ENCODE measurements around the gene DACH1.

Gene DACH1

GRCh38 chr13:71618159-71618558 lies 248.8 kb downstream of the DACH1 start:
- Histone ChIP-seq H3K4me1 (ENCODE audit: insufficient read depth, low read length) (no peaks in the 10 kb centered on the region), H3K27ac (ENCODE audit: low read depth, low read length) (no peak overlapping the region), H3K9ac (ENCODE audit: low read length) (no peak overlapping the region), H3K9me3 (ENCODE audit: low read length) (no peaks in the 10 kb centered on the region), H3K36me3 (ENCODE audit: insufficient read depth, low read length) (no peaks in the 10 kb centered on the region), H3K27me3 (ENCODE audit: control insufficient read depth in 1 of 2, insufficient read depth in 2 of 2, low read length in 2 of 2) (no peaks in the 10 kb centered on the region), H3K4me3 (ENCODE audit: low read depth in 1 of 2, low read length in 2 of 2) (no peak overlapping the region)

- Histone ChIP-seq H3K9ac (ENCODE audit: low read length) (no peak overlapping the region), H3K27ac (ENCODE audit: low read depth, low read length) (no peak overlapping the region), H3K4me3 (ENCODE audit: low read depth in 1 of 2, low read length in 2 of 2) (no peak overlapping the region), H3K36me3 (ENCODE audit: insufficient read depth, low read length) (no peaks in the 10 kb centered on the region), H3K4me1 (ENCODE audit: insufficient read depth, low read length) (no peaks in the 10 kb centered on the region), H3K27me3 (ENCODE audit: control insufficient read depth in 1 of 2, insufficient read depth in 2 of 2, low read length in 2 of 2) (no peaks in the 10 kb centered on the region), H3K9me3 (ENCODE audit: low read length) (no peaks in the 10 kb centered on the region)
Measured at GRCh38 chr13:71617265-71617664, 249.7 kb downstream of the DACH1 start.

DNA sequence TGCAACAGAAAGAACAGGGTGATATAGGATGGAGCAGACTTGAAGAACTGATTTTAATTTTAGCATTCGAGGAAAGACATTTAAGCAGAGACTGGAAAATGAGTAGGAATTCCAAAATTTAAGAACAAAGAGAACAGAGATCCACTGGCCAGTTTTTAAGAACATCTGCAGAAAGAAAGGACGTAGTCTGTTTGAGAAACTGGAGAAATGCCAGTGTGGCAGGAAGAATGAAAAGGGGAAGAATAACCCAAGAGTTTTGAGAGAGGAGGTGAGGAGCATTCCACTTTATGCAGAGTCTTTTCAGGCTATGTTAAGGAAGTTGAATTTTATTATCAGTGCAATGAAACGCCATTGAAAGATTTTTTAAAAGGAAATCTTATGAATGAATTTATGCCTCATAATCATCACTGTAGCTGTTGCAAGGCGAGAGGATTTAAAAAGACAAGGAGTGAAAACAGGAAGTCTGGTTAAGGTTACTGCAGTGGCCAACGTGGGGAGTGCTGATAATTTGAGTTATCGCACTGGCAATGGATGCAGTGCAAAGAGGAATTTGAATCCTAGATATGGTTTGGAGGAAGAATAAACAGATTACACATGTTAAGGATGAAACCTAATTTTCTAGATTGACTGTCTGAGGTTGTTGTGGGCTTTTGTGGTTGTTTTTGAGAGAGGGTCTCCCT lies 253.8 kb downstream of the DACH1 start:
- no peak overlapping the region for H3K9ac ChIP-seq (ENCODE audit: low read length)
- H3K4me3 ChIP-seq (ENCODE audit: low read depth in 1 of 2, low read length in 2 of 2), result no peak overlapping the region
- H3K27me3 ChIP-seq (ENCODE audit: control insufficient read depth in 1 of 2, insufficient read depth in 2 of 2, low read length in 2 of 2), result no peaks in the 10 kb centered on the region
- no peak overlapping the region for H3K27ac ChIP-seq (ENCODE audit: low read depth, low read length)
- H3K36me3 ChIP-seq (ENCODE audit: insufficient read depth, low read length), result no peaks in the 10 kb centered on the region
- H3K9me3 ChIP-seq (ENCODE audit: low read length), result no peaks in the 10 kb centered on the region
- H3K4me1 ChIP-seq (ENCODE audit: insufficient read depth, low read length), result no peaks in the 10 kb centered on the region

DNA sequence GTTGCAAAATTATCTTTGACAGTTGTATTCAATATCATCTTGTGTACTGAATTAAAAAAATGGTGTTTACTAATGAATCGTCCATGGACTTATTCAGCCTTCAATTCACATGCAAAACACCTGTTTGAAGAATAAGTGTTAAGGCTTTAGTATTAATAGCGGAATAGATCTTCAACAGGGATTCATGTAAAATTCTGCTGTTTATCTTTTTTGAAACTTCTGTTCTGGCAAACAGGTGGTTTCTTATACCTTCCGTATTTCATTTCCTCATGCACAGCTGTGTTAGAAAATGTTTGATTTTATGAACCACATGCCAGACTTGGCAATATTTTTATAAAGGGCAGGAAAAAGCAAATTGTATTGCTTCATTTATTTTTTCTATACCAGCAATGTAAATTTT lies 255.7 kb downstream of the DACH1 start:
- no peak overlapping the region for H3K9ac ChIP-seq (ENCODE audit: low read length)
- H3K9me3 ChIP-seq (ENCODE audit: low read length), result no peaks in the 10 kb centered on the region
- H3K36me3 ChIP-seq (ENCODE audit: insufficient read depth, low read length), result no peaks in the 10 kb centered on the region
- no peaks in the 10 kb centered on the region for H3K4me1 ChIP-seq (ENCODE audit: insufficient read depth, low read length)
- H3K4me3 ChIP-seq (ENCODE audit: low read depth in 1 of 2, low read length in 2 of 2), result no peak overlapping the region
- H3K27ac ChIP-seq (ENCODE audit: low read depth, low read length), result no peak overlapping the region
- H3K27me3 ChIP-seq (ENCODE audit: control insufficient read depth in 1 of 2, insufficient read depth in 2 of 2, low read length in 2 of 2), result no peaks in the 10 kb centered on the region

GRCh38 chr13:71610876-71611275 lies 256.1 kb downstream of the DACH1 start:
- no peaks in the 10 kb centered on the region for H3K36me3 ChIP-seq (ENCODE audit: insufficient read depth, low read length)
- no peak overlapping the region for H3K9ac ChIP-seq (ENCODE audit: low read length)
- H3K4me3 ChIP-seq (ENCODE audit: low read depth in 1 of 2, low read length in 2 of 2), result no peak overlapping the region
- H3K27ac ChIP-seq (ENCODE audit: low read depth, low read length), result no peak overlapping the region
- H3K27me3 ChIP-seq (ENCODE audit: control insufficient read depth in 1 of 2, insufficient read depth in 2 of 2, low read length in 2 of 2), result no peaks in the 10 kb centered on the region
- no peaks in the 10 kb centered on the region for H3K9me3 ChIP-seq (ENCODE audit: low read length)
- no peaks in the 10 kb centered on the region for H3K4me1 ChIP-seq (ENCODE audit: insufficient read depth, low read length)

- no peak overlapping the region for H3K27ac ChIP-seq (ENCODE audit: low read depth, low read length)
- no peaks in the 10 kb centered on the region for H3K36me3 ChIP-seq (ENCODE audit: insufficient read depth, low read length)
Measured at GRCh38 chr13:71609271-71609670, 257.7 kb downstream of the DACH1 start.

GRCh38 chr13:71607575-71607974 lies 259.4 kb downstream of the DACH1 start:
- Histone ChIP-seq H3K27me3 (ENCODE audit: control insufficient read depth in 1 of 2, insufficient read depth in 2 of 2, low read length in 2 of 2) (no peaks in the 10 kb centered on the region), H3K9ac (ENCODE audit: low read length) (no peak overlapping the region), H3K36me3 (ENCODE audit: insufficient read depth, low read length) (no peaks in the 10 kb centered on the region), H3K27ac (ENCODE audit: low read depth, low read length) (no peak overlapping the region), H3K4me1 (ENCODE audit: insufficient read depth, low read length) (no peaks in the 10 kb centered on the region), H3K9me3 (ENCODE audit: low read length) (no peaks in the 10 kb centered on the region), H3K4me3 (ENCODE audit: low read depth in 1 of 2, low read length in 2 of 2) (no peak overlapping the region)

More at GRCh38 chr13:71609271-71609670, 257.7 kb downstream of the DACH1 start:
- H3K9me3 ChIP-seq (ENCODE audit: low read length), result no peaks in the 10 kb centered on the region
- no peaks in the 10 kb centered on the region for H3K4me1 ChIP-seq (ENCODE audit: insufficient read depth, low read length)
- H3K9ac ChIP-seq (ENCODE audit: low read length), result no peak overlapping the region
- no peaks in the 10 kb centered on the region for H3K27me3 ChIP-seq (ENCODE audit: control insufficient read depth in 1 of 2, insufficient read depth in 2 of 2, low read length in 2 of 2)
- no peak overlapping the region for H3K4me3 ChIP-seq (ENCODE audit: low read depth in 1 of 2, low read length in 2 of 2)

- no peak overlapping the region for H3K9ac ChIP-seq (ENCODE audit: low read length)
- H3K27me3 ChIP-seq (ENCODE audit: control insufficient read depth in 1 of 2, insufficient read depth in 2 of 2, low read length in 2 of 2), result no peaks in the 10 kb centered on the region
- no peaks in the 10 kb centered on the region for H3K4me1 ChIP-seq (ENCODE audit: insufficient read depth, low read length)
- H3K27ac ChIP-seq (ENCODE audit: low read depth, low read length), result no peak overlapping the region
- no peaks in the 10 kb centered on the region for H3K9me3 ChIP-seq (ENCODE audit: low read length)
- no peaks in the 10 kb centered on the region for H3K36me3 ChIP-seq (ENCODE audit: insufficient read depth, low read length)
- H3K4me3 ChIP-seq (ENCODE audit: low read depth in 1 of 2, low read length in 2 of 2), result no peak overlapping the region
Measured at GRCh38 chr13:71606818-71607217, 260.2 kb downstream of the DACH1 start.

- Histone ChIP-seq H3K4me3 (ENCODE audit: low read depth in 1 of 2, low read length in 2 of 2) (no peak overlapping the region), H3K9me3 (ENCODE audit: low read length) (no peaks in the 10 kb centered on the region), H3K4me1 (ENCODE audit: insufficient read depth, low read length) (no peaks in the 10 kb centered on the region), H3K36me3 (ENCODE audit: insufficient read depth, low read length) (no peaks in the 10 kb centered on the region), H3K9ac (ENCODE audit: low read length) (no peak overlapping the region), H3K27me3 (ENCODE audit: control insufficient read depth in 1 of 2, insufficient read depth in 2 of 2, low read length in 2 of 2) (no peaks in the 10 kb centered on the region), H3K27ac (ENCODE audit: low read depth, low read length) (no peak overlapping the region)
Measured at GRCh38 chr13:71605744-71606143, 261.3 kb downstream of the DACH1 start.

DNA sequence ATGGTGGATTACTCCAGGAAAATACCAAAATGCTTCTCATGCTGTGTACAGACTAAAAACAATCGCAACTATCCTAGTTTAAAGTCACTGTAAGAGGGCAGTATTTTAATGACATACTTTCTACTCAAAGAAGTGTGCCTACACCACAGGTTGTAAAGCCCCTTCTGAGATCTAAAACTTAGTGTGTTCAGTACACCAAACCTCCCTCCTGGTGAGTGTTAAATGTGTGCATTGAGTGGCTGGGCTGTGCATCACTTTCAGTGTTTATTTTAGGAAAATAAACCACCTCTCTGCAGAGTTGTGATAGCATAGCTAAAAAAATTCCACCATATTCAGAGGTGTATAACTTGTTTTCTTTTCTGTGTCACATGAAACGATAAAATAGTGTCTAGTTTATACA lies 263.7 kb downstream of the DACH1 start:
- Histone ChIP-seq H3K36me3 (ENCODE audit: insufficient read depth, low read length) (no peaks in the 10 kb centered on the region), H3K9ac (ENCODE audit: low read length) (no peak overlapping the region), H3K27ac (ENCODE audit: low read depth, low read length) (no peak overlapping the region), H3K4me1 (ENCODE audit: insufficient read depth, low read length) (no peaks in the 10 kb centered on the region), H3K4me3 (ENCODE audit: low read depth in 1 of 2, low read length in 2 of 2) (no peak overlapping the region), H3K9me3 (ENCODE audit: low read length) (no peaks in the 10 kb centered on the region), H3K27me3 (ENCODE audit: control insufficient read depth in 1 of 2, insufficient read depth in 2 of 2, low read length in 2 of 2) (no peaks in the 10 kb centered on the region)

GRCh38 chr13:71602344-71602743 lies 264.7 kb downstream of the DACH1 start:
- Histone ChIP-seq H3K9me3 (ENCODE audit: low read length) (no peaks in the 10 kb centered on the region), H3K27me3 (ENCODE audit: control insufficient read depth in 1 of 2, insufficient read depth in 2 of 2, low read length in 2 of 2) (no peaks in the 10 kb centered on the region), H3K27ac (ENCODE audit: low read depth, low read length) (no peak overlapping the region), H3K4me3 (ENCODE audit: low read depth in 1 of 2, low read length in 2 of 2) (no peak overlapping the region), H3K4me1 (ENCODE audit: insufficient read depth, low read length) (no peaks in the 10 kb centered on the region), H3K9ac (ENCODE audit: low read length) (no peak overlapping the region), H3K36me3 (ENCODE audit: insufficient read depth, low read length) (no peaks in the 10 kb centered on the region)

GRCh38 chr13:71597150-71597549 lies 269.9 kb downstream of the DACH1 start:
- H3K4me3 ChIP-seq (ENCODE audit: low read depth in 1 of 2, low read length in 2 of 2), result no peak overlapping the region
- no peaks in the 10 kb centered on the region for H3K36me3 ChIP-seq (ENCODE audit: insufficient read depth, low read length)
- H3K27ac ChIP-seq (ENCODE audit: low read depth, low read length), result no peak overlapping the region
- no peaks in the 10 kb centered on the region for H3K27me3 ChIP-seq (ENCODE audit: control insufficient read depth in 1 of 2, insufficient read depth in 2 of 2, low read length in 2 of 2)
- no peaks in the 10 kb centered on the region for H3K9me3 ChIP-seq (ENCODE audit: low read length)
- H3K9ac ChIP-seq (ENCODE audit: low read length), result no peak overlapping the region
- no peaks in the 10 kb centered on the region for H3K4me1 ChIP-seq (ENCODE audit: insufficient read depth, low read length)

Measured in muscle layer of colon (tissue), 2 donors.